HK-2 (cell line): ENCODE data around the gene DST.
"Not testable (repeated sequence)": the region's sequence is repeated elsewhere in the genome, so short reads cannot be mapped to it uniquely, and the experiment has no call there.

Source experiments
- DNase-seq: peaks from one replicate; pipeline ENCODE4 v3.0.0-alpha.2; 2018; ENCODE audit not compliant: unreplicated experiment

The DST gene

DNA sequence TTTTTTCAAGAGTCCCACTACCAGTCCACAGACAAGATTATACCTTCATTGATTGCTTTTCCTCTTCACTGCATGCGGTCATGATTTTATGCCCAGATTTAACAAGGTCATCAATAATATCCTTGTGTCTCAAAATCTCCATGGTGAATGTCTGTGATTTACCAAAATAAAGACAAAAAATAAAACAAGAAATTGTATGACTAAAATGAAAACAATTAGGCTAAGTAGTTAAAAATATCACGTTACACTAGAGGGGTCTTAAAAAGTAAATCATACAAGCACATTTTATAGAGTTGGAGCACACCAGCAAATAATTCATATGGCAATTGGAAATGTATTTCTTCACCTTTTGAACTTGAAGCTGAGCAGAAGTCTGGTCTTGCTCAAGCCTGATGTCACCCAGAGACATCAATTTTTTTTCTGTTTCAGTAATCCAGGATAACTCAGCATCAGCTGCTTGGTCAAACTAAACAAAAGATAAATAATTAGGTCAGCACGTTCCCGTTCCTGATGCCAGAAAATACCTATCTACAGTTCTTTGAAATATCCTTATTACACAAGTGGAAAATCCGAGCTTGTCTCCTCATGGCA lies 125.4 kb downstream of the DST start:
- no peak for DNase-seq

- DNase-seq, result no peak
These were observed 126.7 kb downstream of the DST start for GRCh38 chr6:56516003-56516402.

DNA sequence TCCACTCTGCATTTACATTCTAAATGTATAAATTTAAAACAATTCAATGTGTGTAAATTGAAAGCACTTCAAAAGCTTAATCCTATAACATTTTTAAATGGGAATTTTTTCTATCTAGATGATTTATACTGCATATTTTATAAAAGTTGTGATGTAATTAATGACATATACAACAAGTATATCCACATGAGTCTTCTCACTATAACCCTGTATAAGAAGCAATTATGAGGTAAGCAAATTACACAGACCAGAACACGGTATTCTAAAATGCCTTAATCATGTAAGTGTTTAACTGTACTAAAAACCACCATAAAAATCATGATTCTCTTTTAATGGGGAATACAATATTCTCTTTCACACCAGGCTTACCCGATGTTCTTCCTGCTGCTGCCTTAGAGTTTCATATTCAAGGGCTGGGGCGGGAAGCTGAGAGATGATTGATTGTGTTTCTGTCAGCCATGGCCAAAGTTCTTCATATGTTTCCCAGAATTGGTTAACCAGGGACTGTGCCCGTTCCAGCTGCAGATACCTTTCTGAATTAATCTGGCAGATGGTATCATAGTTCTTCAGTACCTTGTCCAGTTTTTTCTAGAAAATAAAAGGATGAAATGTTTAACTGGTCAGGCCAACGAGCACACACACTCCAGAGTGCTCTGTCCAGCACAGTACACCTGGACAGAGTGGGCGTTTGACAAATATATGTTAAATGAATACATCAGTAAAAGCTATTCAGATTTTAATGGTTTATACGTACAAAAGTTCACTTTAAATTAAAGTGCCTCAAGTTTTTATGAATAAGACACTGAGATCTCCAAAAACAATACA lies 127.4 kb downstream of the DST start:
- no peak for DNase-seq

DNA sequence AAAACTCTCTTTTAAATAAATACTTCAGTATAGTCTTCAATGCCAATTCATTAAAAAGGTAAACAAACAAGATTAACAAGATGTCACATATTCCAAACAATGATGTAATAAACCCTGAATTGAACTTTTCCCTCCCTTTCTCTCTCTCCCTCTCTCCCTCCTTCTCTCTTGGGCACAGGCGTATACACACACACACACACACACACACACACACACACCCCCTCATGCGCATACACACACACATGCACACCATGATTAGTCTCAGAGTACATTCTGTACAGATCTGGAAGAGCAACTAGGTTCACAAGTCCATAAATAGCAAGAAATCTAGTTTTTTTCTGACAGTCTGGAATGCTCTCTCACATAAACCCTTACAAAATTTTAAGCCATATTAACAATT lies 128.3 kb downstream of the DST start:
- no peak for DNase-seq

DNA sequence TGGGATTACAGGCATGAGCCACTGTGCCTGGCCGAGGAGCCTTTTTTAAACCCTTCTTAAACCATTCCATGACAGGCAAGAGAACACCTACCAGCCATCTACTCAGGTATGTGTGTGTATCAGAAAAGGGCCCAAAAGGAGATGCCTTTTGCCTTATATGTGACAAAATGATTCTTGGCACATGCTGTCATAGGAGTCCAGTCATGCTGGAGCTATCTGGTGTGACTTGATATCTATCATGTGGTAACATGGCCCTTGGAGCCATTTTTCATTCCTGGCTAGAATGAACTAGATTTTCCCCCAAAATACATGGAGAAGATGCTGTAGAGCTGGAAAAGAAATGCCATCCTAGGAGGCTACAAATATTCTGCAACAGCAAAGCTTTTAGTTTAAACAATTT lies 129.1 kb downstream of the DST start:
- no peak for DNase-seq

DNA sequence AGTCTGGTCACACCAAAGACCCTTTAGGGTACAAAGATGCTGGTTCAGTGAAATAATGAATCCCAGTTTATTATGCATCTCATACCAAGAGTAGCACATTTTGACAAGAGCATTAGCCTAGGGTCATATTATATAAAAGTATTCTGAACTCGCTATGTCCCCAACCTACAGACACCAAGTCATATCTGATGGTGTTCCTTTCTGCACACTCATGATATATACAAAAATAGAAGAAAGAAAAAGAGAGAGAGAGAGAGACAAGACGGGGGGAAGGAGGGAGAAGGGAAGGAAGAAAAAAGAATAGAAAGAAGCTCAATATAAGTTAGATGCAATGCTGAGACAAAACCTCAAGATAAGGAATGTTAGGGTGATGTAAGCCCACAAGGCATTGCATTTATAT lies 131.1 kb downstream of the DST start:
- no peak for DNase-seq

- no peak for DNase-seq
These were observed 131.6 kb downstream of the DST start for GRCh38 chr6:56510984-56511531.

GRCh38 chr6:56509031-56509430 lies 133.7 kb downstream of the DST start:
- DNase-seq, result no peak

DNA sequence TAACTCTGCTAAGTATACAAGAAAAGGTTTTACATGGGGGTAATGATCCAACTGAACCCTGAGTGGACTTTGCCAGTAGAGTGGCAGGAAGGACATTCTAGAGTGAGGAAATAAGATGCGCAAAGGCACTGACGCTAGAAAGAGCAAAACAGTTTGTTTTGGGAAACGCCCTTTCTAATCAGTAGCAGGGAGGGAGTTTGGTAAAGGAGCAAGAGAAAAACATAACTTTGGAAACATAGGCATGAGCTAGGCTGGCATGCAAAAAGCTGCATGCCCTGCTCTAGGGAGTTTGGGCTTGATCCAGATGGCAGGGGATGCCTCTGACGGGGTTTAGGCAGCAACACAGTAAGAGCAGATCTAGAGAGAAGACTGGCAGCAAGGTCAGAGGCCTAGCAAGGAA lies 135.2 kb downstream of the DST start:
- no peak for DNase-seq

DNA sequence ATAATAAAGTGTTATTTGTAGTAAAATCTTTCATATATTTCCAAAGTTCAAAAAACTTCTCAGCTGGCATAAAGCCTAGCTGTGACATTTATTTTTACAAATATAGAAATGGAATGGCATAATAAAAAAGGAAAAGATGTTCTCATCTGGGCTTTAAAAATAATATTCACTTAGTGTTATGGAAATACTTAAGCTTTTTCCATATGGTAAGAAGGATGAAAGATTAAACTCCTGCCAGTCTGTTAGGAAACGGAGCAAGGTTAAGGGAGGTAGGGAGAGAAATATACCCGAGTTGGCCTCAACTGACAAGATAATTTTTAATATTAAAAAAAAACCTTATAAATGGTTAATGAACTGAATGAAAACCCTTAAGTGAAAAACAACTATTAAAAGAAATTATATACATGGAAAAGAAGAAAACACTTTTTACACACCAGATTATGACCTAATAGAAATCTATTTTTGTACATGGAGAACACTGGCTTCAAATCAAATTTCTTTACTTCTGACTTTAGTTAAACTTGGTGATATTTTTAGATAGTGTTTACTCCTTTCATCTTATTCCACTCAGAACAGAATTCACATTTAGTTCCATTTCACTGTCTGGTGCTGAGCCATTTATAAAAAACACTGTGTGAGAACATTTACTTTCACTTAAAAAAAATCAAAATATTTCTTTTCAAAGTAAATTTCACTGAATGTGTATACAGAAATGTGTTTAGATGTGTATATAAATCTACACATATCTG lies 137.0 kb downstream of the DST start:
- DNase-seq, result no peak

GRCh38 chr6:56501993-56502392 lies 140.7 kb downstream of the DST start:
- no peak for DNase-seq

DNA sequence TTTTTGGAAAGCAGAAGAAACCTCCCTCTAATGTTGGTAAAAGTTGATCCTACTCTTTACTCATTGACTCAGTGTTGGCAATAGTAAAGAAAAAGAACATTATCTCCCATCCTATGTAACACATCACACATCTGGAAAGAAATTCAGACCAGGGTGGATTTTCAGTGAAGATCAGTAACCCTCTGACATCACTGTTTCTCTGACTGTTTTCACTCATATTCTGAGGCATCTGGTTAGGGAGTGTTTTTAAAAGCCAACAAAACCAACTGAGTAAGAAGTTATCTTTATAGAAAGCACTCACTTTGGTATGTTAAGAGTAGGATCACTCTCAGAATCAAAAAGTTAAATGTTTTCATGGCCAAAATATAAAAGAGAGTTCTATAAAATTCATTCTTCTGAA lies 143.6 kb downstream of the DST start:
- no peak for DNase-seq

- DNase-seq, result no peak
These were observed 145.0 kb downstream of the DST start for GRCh38 chr6:56497691-56498090.

DNA sequence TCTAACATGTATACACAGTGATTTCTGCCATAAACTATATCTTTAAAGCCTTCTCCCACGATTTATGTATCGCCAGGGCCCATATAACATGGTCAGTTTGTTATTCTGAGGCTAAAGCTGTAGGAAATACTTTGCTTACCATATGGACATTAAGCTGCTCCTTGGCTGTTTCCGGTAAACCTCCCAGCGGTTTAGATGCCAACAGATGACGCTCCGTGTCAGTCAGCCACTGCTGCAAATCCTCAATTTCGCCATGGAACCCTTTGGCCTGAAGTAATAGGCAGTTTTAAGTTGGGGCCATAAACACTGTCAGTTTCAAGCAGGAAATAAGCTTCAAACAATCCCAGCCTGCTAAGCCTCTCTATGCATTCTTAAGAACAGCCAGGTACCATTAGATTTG lies 145.4 kb downstream of the DST start:
- no peak for DNase-seq

GRCh38 chr6:56496650-56497049 lies 146.0 kb downstream of the DST start:
- DNase-seq, result not testable (repeated sequence)

GRCh38 chr6:56495654-56496053 lies 147.0 kb downstream of the DST start:
- no peak for DNase-seq

GRCh38 chr6:56491606-56492328 lies 150.9 kb downstream of the DST start:
- no peak for DNase-seq

DNA sequence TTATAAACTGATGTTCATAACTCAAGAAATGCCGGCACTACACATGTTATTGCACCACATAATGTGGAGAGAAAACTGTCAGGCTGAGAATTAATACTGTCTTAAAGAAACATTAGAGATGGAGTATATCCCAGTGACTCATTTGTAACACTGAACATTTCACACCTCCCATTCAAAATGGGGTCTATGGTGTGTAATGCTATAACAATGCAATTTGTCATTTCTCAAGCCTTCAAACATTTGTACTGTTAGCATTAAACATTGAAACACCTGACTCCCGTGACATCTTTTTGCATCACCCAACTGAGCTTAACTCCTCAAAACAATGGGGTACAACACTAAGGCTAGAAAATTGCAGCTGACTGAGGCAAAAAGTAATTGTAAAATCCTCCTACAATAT lies 151.7 kb downstream of the DST start:
- no peak for DNase-seq

- DNase-seq, result no peak
These were observed 153.1 kb downstream of the DST start for GRCh38 chr6:56489559-56489958.

DNA sequence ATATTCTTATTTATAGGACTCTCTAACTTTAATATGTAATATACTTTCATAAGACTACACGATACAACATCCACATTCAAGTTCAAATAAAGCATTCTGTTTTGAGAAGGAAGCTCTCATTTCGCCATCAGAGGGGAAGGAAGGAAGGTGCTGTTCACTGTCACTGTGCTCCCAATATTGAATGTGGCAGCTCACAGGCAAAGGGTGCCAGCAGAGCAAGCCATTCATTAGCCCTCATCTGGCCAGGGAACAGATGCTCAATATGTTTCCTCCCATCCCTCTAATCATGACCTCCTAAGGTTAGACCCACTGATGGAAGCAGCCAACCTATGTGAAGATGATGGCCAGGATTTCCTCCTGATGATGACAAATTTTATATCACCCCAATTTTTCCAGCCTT lies 154.4 kb downstream of the DST start:
- DNase-seq, result no peak

DNA sequence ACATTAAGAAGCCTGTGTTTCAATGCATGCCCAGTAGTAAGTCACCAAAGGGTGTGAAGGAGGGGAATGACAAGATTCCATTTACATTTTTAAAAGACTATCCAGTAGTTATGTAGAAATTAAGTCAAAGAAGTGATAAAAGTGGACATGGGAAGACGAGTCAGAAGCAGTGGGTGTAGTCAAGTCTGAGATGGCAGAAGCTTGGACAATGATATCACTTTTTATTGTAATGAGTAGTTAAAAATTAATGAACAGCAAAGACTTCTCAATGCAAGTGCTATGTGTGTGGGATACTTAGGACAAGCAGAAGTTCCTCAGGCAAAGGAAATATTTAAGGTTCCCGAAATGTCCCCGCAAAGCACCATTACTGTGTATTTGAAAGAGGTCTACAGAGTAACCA lies 156.0 kb downstream of the DST start:
- no peak for DNase-seq

DNA sequence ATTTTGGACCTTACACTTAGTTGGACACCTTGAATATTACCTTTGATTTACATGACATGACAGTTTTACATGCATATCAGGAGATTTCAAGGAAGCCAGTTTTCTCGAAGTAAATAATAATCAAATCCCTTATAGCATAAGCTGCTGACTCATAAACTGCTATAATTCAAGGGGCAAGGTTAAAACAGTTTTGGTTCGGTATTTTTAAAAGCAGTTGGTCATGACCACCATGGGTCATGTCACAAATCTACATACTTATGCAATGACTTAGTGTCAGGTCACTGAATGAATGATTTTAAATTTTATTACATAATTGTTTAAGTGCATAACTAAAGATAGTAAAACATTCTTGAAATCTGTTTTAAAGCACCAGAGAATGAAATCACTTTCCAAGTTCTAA lies 158.0 kb downstream of the DST start:
- no peak for DNase-seq
